Measurements from ENCODE around the gene HYLS1.

DNA sequence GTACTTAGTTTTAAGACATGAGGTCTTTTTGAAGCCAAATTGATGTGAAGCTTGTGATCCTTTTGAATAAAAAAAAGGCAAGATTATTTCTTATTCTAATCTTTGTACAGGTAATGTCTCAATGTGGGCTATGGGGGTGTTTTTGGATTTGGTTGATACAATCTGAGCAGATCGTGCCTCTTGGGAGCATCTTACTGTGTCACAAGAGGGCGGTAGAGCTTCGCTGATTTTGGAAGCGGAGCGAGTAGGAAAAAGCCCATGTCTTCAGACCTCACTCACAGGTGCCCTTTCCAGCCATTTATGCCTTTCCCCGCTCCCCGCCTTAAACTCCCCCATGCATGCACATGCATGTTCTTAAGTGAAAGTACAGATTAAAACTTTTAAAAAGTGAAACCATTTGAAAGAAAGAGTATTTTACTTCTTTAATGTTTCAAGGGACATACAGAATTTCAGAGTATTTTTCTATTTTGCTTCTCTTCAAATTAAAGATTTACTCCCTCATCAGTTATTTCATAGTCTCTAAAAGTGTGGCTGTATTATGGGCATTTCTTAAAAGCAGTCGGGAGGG lies 35.6 kb downstream of the HYLS1 start:
- TF ChIP-seq, protein P1, sequence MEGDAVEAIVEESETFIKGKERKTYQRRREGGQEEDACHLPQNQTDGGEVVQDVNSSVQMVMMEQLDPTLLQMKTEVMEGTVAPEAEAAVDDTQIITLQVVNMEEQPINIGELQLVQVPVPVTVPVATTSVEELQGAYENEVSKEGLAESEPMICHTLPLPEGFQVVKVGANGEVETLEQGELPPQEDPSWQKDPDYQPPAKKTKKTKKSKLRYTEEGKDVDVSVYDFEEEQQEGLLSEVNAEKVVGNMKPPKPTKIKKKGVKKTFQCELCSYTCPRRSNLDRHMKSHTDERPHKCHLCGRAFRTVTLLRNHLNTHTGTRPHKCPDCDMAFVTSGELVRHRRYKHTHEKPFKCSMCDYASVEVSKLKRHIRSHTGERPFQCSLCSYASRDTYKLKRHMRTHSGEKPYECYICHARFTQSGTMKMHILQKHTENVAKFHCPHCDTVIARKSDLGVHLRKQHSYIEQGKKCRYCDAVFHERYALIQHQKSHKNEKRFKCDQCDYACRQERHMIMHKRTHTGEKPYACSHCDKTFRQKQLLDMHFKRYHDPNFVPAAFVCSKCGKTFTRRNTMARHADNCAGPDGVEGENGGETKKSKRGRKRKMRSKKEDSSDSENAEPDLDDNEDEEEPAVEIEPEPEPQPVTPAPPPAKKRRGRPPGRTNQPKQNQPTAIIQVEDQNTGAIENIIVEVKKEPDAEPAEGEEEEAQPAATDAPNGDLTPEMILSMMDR (IDR thresholded peaks at IDR 0.05), result peak; percentile 70 to 89 (median 81)
- TF ChIP-seq POLR2A (IDR thresholded peaks at IDR 0.05), result no peak
